ES-I3 (cell line): ENCODE data around the gene SASH3.

Source experiments
- H3K36me3 ChIP-seq: 2 replicates; pipeline ENCODE4 v1.6.1; 2013; ENCODE audit warnings: mild to moderate bottlenecking, low read length, control low read depth, moderate library complexity; ENCODE audit not compliant: insufficient read depth
- H3K4me1 ChIP-seq: 2 replicates; pipeline ENCODE4 v1.6.1; 2013; ENCODE audit warnings: mild to moderate bottlenecking, control low read depth, low read length; ENCODE audit not compliant: insufficient read depth
- H3K9ac ChIP-seq: 2 replicates; pipeline ENCODE4 v1.6.1; 2013; ENCODE audit warnings: low read depth, mild to moderate bottlenecking, low read length, moderate library complexity
- H3K9me3 ChIP-seq: 2 replicates; pipeline ENCODE4 v1.6.1; 2013; ENCODE audit warnings: mild to moderate bottlenecking, low read length, moderate library complexity; ENCODE audit not compliant: control insufficient read depth, insufficient read depth

The SASH3 gene

GRCh38 chrX:129798888-129799287, 19.1 kb downstream of the SASH3 start:
- peaks cover 7% of the 10 kb centered on the region for H3K9me3 ChIP-seq

GRCh38 chrX:129800186-129800585, 20.4 kb downstream of the SASH3 start:
- H3K9me3 ChIP-seq = peaks cover 7% of the 10 kb centered on the region
- no peaks in the 10 kb centered on the region; the same call in 1 of the 2 replicates for H3K36me3 ChIP-seq
- no peak overlapping the region for H3K9ac ChIP-seq
- H3K4me1 ChIP-seq = no peaks in the 10 kb centered on the region

More at GRCh38 chrX:129798888-129799287, 19.1 kb downstream of the SASH3 start:
- Histone ChIP-seq H3K36me3 (no peaks in the 10 kb centered on the region; the same call in 1 of the 2 replicates), H3K4me1 (no peaks in the 10 kb centered on the region), H3K9ac (no peak overlapping the region)

- no peaks in the 10 kb centered on the region for H3K4me1 ChIP-seq
- peaks cover 7% of the 10 kb centered on the region for H3K36me3 ChIP-seq
- H3K9ac ChIP-seq = no peak overlapping the region
- H3K9me3 ChIP-seq = peaks cover 7% of the 10 kb centered on the region
These were observed 23.1 kb downstream of the SASH3 start for GRCh38 chrX:129802863-129803262.

GRCh38 chrX:129804806-129805205, 25.1 kb downstream of the SASH3 start:
- Histone ChIP-seq H3K9ac (no peak overlapping the region), H3K36me3 (peaks cover 7% of the 10 kb centered on the region), H3K9me3 (no peaks in the 10 kb centered on the region), H3K4me1 (no peaks in the 10 kb centered on the region)

- Histone ChIP-seq H3K36me3 (peaks cover 23% of the 10 kb centered on the region), H3K9me3 (no peaks in the 10 kb centered on the region)
These were observed 28.5 kb downstream of the SASH3 start for GRCh38 chrX:129808158-129808828.

GRCh38 chrX:129808829-129809796, 29.4 kb downstream of the SASH3 start:
- Histone ChIP-seq H3K4me1 (no peaks in the 10 kb centered on the region), H3K9me3 (no peaks in the 10 kb centered on the region), H3K36me3 (peaks cover 23% of the 10 kb centered on the region), H3K9ac (no peak overlapping the region)

More at GRCh38 chrX:129808158-129808828, 28.5 kb downstream of the SASH3 start:
- H3K4me1 ChIP-seq = no peaks in the 10 kb centered on the region
- H3K9ac ChIP-seq = no peak overlapping the region

GRCh38 chrX:129813662-129814368, 34.1 kb downstream of the SASH3 start:
- Histone ChIP-seq H3K4me1 (no peaks in the 10 kb centered on the region), H3K9ac (no peak overlapping the region), H3K9me3 (no peaks in the 10 kb centered on the region), H3K36me3 (peaks cover 21% of the 10 kb centered on the region)

- Histone ChIP-seq H3K9me3 (no peaks in the 10 kb centered on the region), H3K4me1 (no peaks in the 10 kb centered on the region), H3K36me3 (peaks cover 5% of the 10 kb centered on the region), H3K9ac (no peak overlapping the region)
These were observed 38.4 kb downstream of the SASH3 start for GRCh38 chrX:129818123-129818522.

GRCh38 chrX:129823115-129823514, 43.4 kb downstream of the SASH3 start:
- peaks cover 3% of the 10 kb centered on the region for H3K36me3 ChIP-seq
- no peaks in the 10 kb centered on the region; the same call in 1 of the 2 replicates for H3K4me1 ChIP-seq
- H3K9me3 ChIP-seq = no peaks in the 10 kb centered on the region
- no peak overlapping the region for H3K9ac ChIP-seq

- Histone ChIP-seq H3K4me1 (no peaks in the 10 kb centered on the region; the same call in 1 of the 2 replicates), H3K9me3 (no peaks in the 10 kb centered on the region), H3K9ac (no peak overlapping the region), H3K36me3 (peaks cover 3% of the 10 kb centered on the region)
These were observed 43.8 kb downstream of the SASH3 start for GRCh38 chrX:129823522-129823921.

- no peaks in the 10 kb centered on the region for H3K9me3 ChIP-seq
- H3K36me3 ChIP-seq = peaks cover 3% of the 10 kb centered on the region
- H3K4me1 ChIP-seq = no peaks in the 10 kb centered on the region; the same call in 1 of the 2 replicates
- H3K9ac ChIP-seq = no peak overlapping the region
These were observed 44.9 kb downstream of the SASH3 start for GRCh38 chrX:129824620-129825019.

GRCh38 chrX:129825746-129826505, 46.2 kb downstream of the SASH3 start:
- H3K4me1 ChIP-seq = no peaks in the 10 kb centered on the region; the same call in 1 of the 2 replicates
- H3K9ac ChIP-seq = no peak overlapping the region
- H3K36me3 ChIP-seq = peaks cover 3% of the 10 kb centered on the region
- H3K9me3 ChIP-seq = no peaks in the 10 kb centered on the region

GRCh38 chrX:129830494-129830893, 50.7 kb downstream of the SASH3 start:
- no peak overlapping the region for H3K9ac ChIP-seq
- H3K4me1 ChIP-seq = no peaks in the 10 kb centered on the region; the same call in 1 of the 2 replicates
- no peaks in the 10 kb centered on the region for H3K9me3 ChIP-seq
- H3K36me3 ChIP-seq = peaks cover 6% of the 10 kb centered on the region
